ENCODE data around the gene IL17C. TPM values are rescaled to one million over a fixed set of nuclear protein-coding genes. Genes with fewer than 3 reads are reported as not detected.

IL17C gene
- total and polyA plus RNA-seq, 4 donors = 0.14 to 1.8 TPM; not detected in 2

DNA sequence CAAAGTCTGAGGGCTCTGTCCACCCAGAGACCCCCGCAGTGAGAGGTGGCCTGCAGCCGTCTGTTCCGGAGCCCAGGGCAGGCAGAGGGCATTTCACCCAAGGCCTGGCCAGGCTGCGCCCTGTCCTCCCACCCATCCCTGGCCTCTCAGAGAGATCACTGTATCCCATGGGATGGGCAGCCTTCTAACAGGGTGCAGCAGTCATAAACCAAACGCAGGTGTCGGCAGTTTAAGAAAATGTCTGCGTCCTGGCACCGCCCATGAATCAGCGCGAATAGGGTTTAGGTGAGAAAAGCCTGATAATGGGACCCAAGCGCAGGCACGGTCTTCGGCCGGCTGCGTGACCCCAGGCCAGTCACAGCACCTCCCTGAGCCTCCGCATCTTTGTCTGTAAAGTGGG lies 7.1 kb downstream of the IL17C start:
- H3K27me3 ChIP-seq (ENCODE audit: control insufficient read depth in 3 of 3, insufficient read depth in 3 of 3, low read length in 2 of 3) = peaks cover 0 to 8% (median under 1%) of the 10 kb centered on the region in 3 donors
- no peak overlapping the region for H3K9ac ChIP-seq (ENCODE audit: insufficient read depth in 1 of 2, low read length in 2 of 2)
- peaks cover 0 to 21% (median 2%) of the 10 kb centered on the region in 4 donors for H3K36me3 ChIP-seq (ENCODE audit: control insufficient read depth in 4 of 4, insufficient read depth in 4 of 4, low read length in 4 of 4)
- peaks cover 0 to 8% (median 2%) of the 10 kb centered on the region in 5 donors for H3K4me1 ChIP-seq (ENCODE audit: control insufficient read depth in 5 of 5, insufficient read depth in 5 of 5, low read length in 5 of 5)
- DNase-seq (no peak), ATAC-seq (ENCODE audit: insufficient read depth, low FRiP score) (no peak)
- TF ChIP-seq, protein P1, sequence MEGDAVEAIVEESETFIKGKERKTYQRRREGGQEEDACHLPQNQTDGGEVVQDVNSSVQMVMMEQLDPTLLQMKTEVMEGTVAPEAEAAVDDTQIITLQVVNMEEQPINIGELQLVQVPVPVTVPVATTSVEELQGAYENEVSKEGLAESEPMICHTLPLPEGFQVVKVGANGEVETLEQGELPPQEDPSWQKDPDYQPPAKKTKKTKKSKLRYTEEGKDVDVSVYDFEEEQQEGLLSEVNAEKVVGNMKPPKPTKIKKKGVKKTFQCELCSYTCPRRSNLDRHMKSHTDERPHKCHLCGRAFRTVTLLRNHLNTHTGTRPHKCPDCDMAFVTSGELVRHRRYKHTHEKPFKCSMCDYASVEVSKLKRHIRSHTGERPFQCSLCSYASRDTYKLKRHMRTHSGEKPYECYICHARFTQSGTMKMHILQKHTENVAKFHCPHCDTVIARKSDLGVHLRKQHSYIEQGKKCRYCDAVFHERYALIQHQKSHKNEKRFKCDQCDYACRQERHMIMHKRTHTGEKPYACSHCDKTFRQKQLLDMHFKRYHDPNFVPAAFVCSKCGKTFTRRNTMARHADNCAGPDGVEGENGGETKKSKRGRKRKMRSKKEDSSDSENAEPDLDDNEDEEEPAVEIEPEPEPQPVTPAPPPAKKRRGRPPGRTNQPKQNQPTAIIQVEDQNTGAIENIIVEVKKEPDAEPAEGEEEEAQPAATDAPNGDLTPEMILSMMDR (IDR thresholded peaks at IDR 0.05; ENCODE audit: control extremely low read depth, extremely low read depth) = no peak
- no peak overlapping the region for H3K27ac ChIP-seq (ENCODE audit: low read depth in 1 of 2, low read length in 1 of 2)
- peaks cover 0 to under 1% (median 0%) of the 10 kb centered on the region in 4 donors for H3K9me3 ChIP-seq (ENCODE audit: control insufficient read depth in 4 of 4, insufficient read depth in 3 of 4, low read length in 3 of 4)
- H3K4me3 ChIP-seq = no peak overlapping the region
- 92 to 95% methylated on average over 16 of the region's 16 CpGs for WGBS, 2 donors

GRCh38 chr16:88645941-88646340 lies 7.6 kb downstream of the IL17C start:
- no peak overlapping the region for H3K4me3 ChIP-seq
- no peaks in the 10 kb centered on the region for H3K9me3 ChIP-seq (ENCODE audit: control insufficient read depth in 4 of 4, insufficient read depth in 3 of 4, low read length in 3 of 4)
- no peak for DNase-seq
- no peak for ATAC-seq (ENCODE audit: insufficient read depth, low FRiP score)
- H3K27ac ChIP-seq (ENCODE audit: low read depth in 1 of 2, low read length in 1 of 2) = no peak overlapping the region
- TF ChIP-seq, protein P1 (IDR thresholded peaks at IDR 0.05; ENCODE audit: control extremely low read depth, extremely low read depth) = no peak
- H3K27me3 ChIP-seq (ENCODE audit: control insufficient read depth in 3 of 3, insufficient read depth in 3 of 3, low read length in 2 of 3) = peaks cover 0 to 4% (median 0%) of the 10 kb centered on the region in 3 donors
- 89 to 91% methylated on average over 23 of the region's 23 CpGs for WGBS, 2 donors
- no peak overlapping the region for H3K9ac ChIP-seq (ENCODE audit: insufficient read depth in 1 of 2, low read length in 2 of 2)
- H3K36me3 ChIP-seq (ENCODE audit: control insufficient read depth in 4 of 4, insufficient read depth in 4 of 4, low read length in 4 of 4) = peaks cover 0 to 21% (median 2%) of the 10 kb centered on the region in 4 donors
- peaks cover 0 to 8% (median 2%) of the 10 kb centered on the region in 5 donors for H3K4me1 ChIP-seq (ENCODE audit: control insufficient read depth in 5 of 5, insufficient read depth in 5 of 5, low read length in 5 of 5)

GRCh38 chr16:88646345-88647034 lies 8.1 kb downstream of the IL17C start:
- 89 to 94% methylated on average over 24 to 28 of the region's 28 CpGs for WGBS, 2 donors
- Histone ChIP-seq H3K9me3 (ENCODE audit: control insufficient read depth in 4 of 4, insufficient read depth in 3 of 4, low read length in 3 of 4) (no peaks in the 10 kb centered on the region), H3K27me3 (ENCODE audit: control insufficient read depth in 3 of 3, insufficient read depth in 3 of 3, low read length in 2 of 3) (no peaks in the 10 kb centered on the region), H3K4me1 (ENCODE audit: control insufficient read depth in 5 of 5, insufficient read depth in 5 of 5, low read length in 5 of 5) (peaks cover 0 to 13% (median 6%) of the 10 kb centered on the region in 5 donors), H3K4me3 (no peak overlapping the region), H3K27ac (ENCODE audit: low read depth in 1 of 2, low read length in 1 of 2) (no peak overlapping the region), H3K9ac (ENCODE audit: insufficient read depth in 1 of 2, low read length in 2 of 2) (no peak overlapping the region), H3K36me3 (ENCODE audit: control insufficient read depth in 4 of 4, insufficient read depth in 4 of 4, low read length in 4 of 4) (peaks cover 0 to 21% (median 2%) of the 10 kb centered on the region in 4 donors)
- TF ChIP-seq, protein P1 (IDR thresholded peaks at IDR 0.05; ENCODE audit: control extremely low read depth, extremely low read depth) = no peak
- DNase-seq (no peak), ATAC-seq (ENCODE audit: insufficient read depth, low FRiP score) (no peak)

Data from lung (tissue), 12 donors.